ENCODE measurements around the gene PEG3. TPM values are rescaled to one million over a fixed set of nuclear protein-coding genes. Genes with fewer than 3 reads are reported as not detected.

Gene PEG3
- total and polyA plus RNA-seq, 10 donors: 0.20 to 11.3 (median 2.5) TPM

GRCh38 chr19:56880592-56881190 lies 40.2 kb upstream of the PEG3 start:
- H3K36me3 ChIP-seq: no peaks in the 10 kb centered on the region
- intact Hi-C loops (cut with DNase I; ENCODE audit: low total_unique reads): no loop called here
- H3K4me3 ChIP-seq: no peak overlapping the region
- TF ChIP-seq POLR2AphosphoS5 (IDR thresholded peaks at IDR 0.05): no peak
- peaks cover 0 to 97% (median 79%) of the 10 kb centered on the region in 8 donors for H3K9me3 ChIP-seq
- H3K27ac ChIP-seq: no peak overlapping the region
- H3K4me1 ChIP-seq: no peaks in the 10 kb centered on the region
- H3K27me3 ChIP-seq (replicated peaks in 1 of 7): peaks cover 0 to 16% (median 0%) of the 10 kb centered on the region in 7 donors
- DNase-seq: no peak
- WGBS, 5 donors: 76 to 94% (median 87%) methylated on average over 5 of the region's 5 CpGs

GRCh38 chr19:56877069-56877715 lies 36.7 kb upstream of the PEG3 start:
- H3K27ac ChIP-seq: no peak overlapping the region
- WGBS, 5 donors: 76 to 89% (median 84%) methylated on average over 19 of the region's 19 CpGs
- intact Hi-C loops (cut with DNase I; ENCODE audit: low total_unique reads): no loop called here
- H3K9me3 ChIP-seq: peaks cover 0 to 94% (median 77%) of the 10 kb centered on the region in 8 donors
- no peaks in the 10 kb centered on the region for H3K4me1 ChIP-seq
- no peaks in the 10 kb centered on the region for H3K27me3 ChIP-seq (replicated peaks in 1 of 7)
- H3K36me3 ChIP-seq: no peaks in the 10 kb centered on the region
- no peak for TF ChIP-seq POLR2AphosphoS5 (IDR thresholded peaks at IDR 0.05)
- TF ChIP-seq POLR2A (IDR thresholded peaks at IDR 0.05): no peak
- TF ChIP-seq, protein P1, sequence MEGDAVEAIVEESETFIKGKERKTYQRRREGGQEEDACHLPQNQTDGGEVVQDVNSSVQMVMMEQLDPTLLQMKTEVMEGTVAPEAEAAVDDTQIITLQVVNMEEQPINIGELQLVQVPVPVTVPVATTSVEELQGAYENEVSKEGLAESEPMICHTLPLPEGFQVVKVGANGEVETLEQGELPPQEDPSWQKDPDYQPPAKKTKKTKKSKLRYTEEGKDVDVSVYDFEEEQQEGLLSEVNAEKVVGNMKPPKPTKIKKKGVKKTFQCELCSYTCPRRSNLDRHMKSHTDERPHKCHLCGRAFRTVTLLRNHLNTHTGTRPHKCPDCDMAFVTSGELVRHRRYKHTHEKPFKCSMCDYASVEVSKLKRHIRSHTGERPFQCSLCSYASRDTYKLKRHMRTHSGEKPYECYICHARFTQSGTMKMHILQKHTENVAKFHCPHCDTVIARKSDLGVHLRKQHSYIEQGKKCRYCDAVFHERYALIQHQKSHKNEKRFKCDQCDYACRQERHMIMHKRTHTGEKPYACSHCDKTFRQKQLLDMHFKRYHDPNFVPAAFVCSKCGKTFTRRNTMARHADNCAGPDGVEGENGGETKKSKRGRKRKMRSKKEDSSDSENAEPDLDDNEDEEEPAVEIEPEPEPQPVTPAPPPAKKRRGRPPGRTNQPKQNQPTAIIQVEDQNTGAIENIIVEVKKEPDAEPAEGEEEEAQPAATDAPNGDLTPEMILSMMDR (IDR thresholded peaks at IDR 0.05 in 8 of 11, conservative IDR thresholded peaks at IDR 0.05 in 3 of 11): no peak
- no peak for DNase-seq
- no peak overlapping the region for H3K4me3 ChIP-seq

DNA sequence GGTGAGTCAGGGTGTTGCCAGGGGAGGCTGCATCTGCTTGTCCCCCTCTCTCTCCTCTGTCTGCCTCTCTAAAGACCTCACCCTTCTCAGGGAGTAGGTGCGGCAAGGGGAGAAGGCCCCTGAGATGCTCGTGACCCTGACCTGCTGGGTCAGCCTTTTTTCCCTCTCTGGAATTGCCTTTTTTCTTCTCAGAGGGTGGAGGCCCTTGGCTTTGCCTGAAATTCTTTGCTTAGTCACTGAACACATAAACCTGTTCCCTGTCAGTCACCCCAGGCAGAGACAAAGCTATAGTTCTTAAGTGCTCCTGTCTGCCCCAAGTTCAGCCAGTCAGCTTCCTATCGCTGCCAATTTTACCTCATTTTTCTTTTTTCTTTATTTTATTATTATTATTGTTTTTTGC lies 35.2 kb upstream of the PEG3 start:
- no peak for DNase-seq
- WGBS, 5 donors: 59 to 80% (median 70%) methylated on average over 3 of the region's 3 CpGs
- no peaks in the 10 kb centered on the region for H3K27me3 ChIP-seq (replicated peaks in 1 of 7)
- no peaks in the 10 kb centered on the region for H3K4me1 ChIP-seq
- intact Hi-C loops (cut with DNase I; ENCODE audit: low total_unique reads): no loop called here
- no peak for TF ChIP-seq POLR2A (IDR thresholded peaks at IDR 0.05)
- no peak for TF ChIP-seq POLR2AphosphoS5 (IDR thresholded peaks at IDR 0.05)
- TF ChIP-seq, protein P1 (IDR thresholded peaks at IDR 0.05 in 8 of 11, conservative IDR thresholded peaks at IDR 0.05 in 3 of 11): no peak
- no peak overlapping the region for H3K27ac ChIP-seq
- peaks cover 0 to 95% (median 71%) of the 10 kb centered on the region in 8 donors for H3K9me3 ChIP-seq
- H3K4me3 ChIP-seq: no peak overlapping the region
- no peaks in the 10 kb centered on the region for H3K36me3 ChIP-seq

- intact Hi-C loops (cut with DNase I; ENCODE audit: low total_unique reads): no loop called here
Measured at GRCh38 chr19:56874530-56874929, 34.0 kb upstream of the PEG3 start.

More at GRCh38 chr19:56874530-56874929, 34.0 kb upstream of the PEG3 start:
- Histone ChIP-seq H3K27me3 (replicated peaks in 1 of 7) (no peaks in the 10 kb centered on the region), H3K4me3 (no peak overlapping the region), H3K36me3 (no peaks in the 10 kb centered on the region), H3K9me3 (peaks cover 0 to 95% (median 66%) of the 10 kb centered on the region in 8 donors), H3K27ac (no peak overlapping the region), H3K4me1 (no peaks in the 10 kb centered on the region)
- DNase-seq: no peak
- TF ChIP-seq POLR2AphosphoS5 (IDR thresholded peaks at IDR 0.05) (no peak), POLR2A (IDR thresholded peaks at IDR 0.05) (no peak)
- TF ChIP-seq, protein P1 (IDR thresholded peaks at IDR 0.05 in 8 of 11, conservative IDR thresholded peaks at IDR 0.05 in 3 of 11): no peak
- WGBS, 5 donors: 84 to 88% (median 85%) methylated on average over 4 of the region's 4 CpGs
